Esophagus muscularis mucosa (tissue), 4 donors: ENCODE measurements around the gene MTMR11.

ENCODE experiments used
- EP300 ChIP-seq: sonication (generic); formaldehyde crosslinking; IDR thresholded peaks from one replicate; pipeline ENCODE4 v1.6.1; 2017; ENCODE audit warnings: antibody characterized with exemption
- POLR2A ChIP-seq: fragments of 450-650 bp; IDR thresholded peaks from one replicate; pipeline ENCODE4 v1.6.1; 2017; ENCODE audit warnings: antibody characterized with exemption, moderate library complexity, mild to moderate bottlenecking, low read depth
- POLR2AphosphoS5 ChIP-seq, 2 donors: sonication (generic); formaldehyde crosslinking; IDR thresholded peaks; one replicate each; pipeline ENCODE4 v1.6.1; 2017; ENCODE audit warnings: antibody characterized with exemption in 2 of 2
- TF ChIP-seq, protein P1 (sequence below), 3 experiments: fragments of 200-600 bp in 2 of 3; fragments of 450-650 bp in 1 of 3; sonication (generic) in 2 of 3; IDR thresholded peaks; one replicate each; pipeline ENCODE4 v1.5.1; 2017 to 2019; ENCODE audit warnings: antibody characterized with exemption in 3 of 3, mild to moderate bottlenecking in 2 of 3, moderate library complexity in 1 of 3

DNA sequence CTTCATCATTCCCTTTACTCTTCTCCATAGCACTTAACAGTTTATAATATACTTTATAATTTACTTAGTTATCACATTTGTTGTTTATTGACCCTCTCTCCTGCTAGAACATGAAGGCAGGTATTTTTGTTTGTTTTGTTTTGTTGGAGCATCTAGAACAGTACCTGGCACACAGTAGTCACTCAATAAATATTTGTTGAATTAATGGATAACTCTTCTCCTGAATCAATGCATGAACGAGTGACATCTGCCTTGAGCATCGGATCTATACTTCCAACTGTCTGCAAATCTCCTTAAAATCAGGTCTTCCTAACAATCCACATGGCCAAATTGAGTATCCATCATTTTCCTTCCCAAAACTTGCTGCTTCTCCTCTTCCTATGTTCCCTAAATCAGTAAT, 35.9 kb upstream of the MTMR11 start:
- TF ChIP-seq, protein P1, sequence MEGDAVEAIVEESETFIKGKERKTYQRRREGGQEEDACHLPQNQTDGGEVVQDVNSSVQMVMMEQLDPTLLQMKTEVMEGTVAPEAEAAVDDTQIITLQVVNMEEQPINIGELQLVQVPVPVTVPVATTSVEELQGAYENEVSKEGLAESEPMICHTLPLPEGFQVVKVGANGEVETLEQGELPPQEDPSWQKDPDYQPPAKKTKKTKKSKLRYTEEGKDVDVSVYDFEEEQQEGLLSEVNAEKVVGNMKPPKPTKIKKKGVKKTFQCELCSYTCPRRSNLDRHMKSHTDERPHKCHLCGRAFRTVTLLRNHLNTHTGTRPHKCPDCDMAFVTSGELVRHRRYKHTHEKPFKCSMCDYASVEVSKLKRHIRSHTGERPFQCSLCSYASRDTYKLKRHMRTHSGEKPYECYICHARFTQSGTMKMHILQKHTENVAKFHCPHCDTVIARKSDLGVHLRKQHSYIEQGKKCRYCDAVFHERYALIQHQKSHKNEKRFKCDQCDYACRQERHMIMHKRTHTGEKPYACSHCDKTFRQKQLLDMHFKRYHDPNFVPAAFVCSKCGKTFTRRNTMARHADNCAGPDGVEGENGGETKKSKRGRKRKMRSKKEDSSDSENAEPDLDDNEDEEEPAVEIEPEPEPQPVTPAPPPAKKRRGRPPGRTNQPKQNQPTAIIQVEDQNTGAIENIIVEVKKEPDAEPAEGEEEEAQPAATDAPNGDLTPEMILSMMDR (IDR thresholded peaks at IDR 0.05): no peak
- no peak for TF ChIP-seq POLR2A
- no peak for TF ChIP-seq EP300
- TF ChIP-seq POLR2AphosphoS5 (IDR thresholded peaks at IDR 0.05): no peak
